Frontal cortex (tissue), 4 donors: ENCODE data around the gene CAMKMT. TPM values are rescaled to one million over a fixed set of nuclear protein-coding genes. Genes with fewer than 3 reads are reported as not detected.

Experiments
- DNase-seq, 2 donors: peaks; one replicate each; pipeline ENCODE4 v3.0.0; 2012; ENCODE audit warnings: low spot score in 2 of 2
- FAIRE-seq: peaks from 2 replicates; lab custom pipeline; 2012; peaks lifted over from hg19 to GRCh38; lab: Jason Lieb, UNC
- total RNA-seq: library from RNA; depleted of rRNA; stranded (reverse); fragments of >200 nt; gene quantifications from one replicate; pipeline ENCODE4 v1.2.3, GENCODE V29; 2014
- donor health status: control.
- donor health status: control.
- donor health status: control.

Gene CAMKMT
- total RNA-seq, 1 donor from 2014 or later: 6.5 TPM

DNA sequence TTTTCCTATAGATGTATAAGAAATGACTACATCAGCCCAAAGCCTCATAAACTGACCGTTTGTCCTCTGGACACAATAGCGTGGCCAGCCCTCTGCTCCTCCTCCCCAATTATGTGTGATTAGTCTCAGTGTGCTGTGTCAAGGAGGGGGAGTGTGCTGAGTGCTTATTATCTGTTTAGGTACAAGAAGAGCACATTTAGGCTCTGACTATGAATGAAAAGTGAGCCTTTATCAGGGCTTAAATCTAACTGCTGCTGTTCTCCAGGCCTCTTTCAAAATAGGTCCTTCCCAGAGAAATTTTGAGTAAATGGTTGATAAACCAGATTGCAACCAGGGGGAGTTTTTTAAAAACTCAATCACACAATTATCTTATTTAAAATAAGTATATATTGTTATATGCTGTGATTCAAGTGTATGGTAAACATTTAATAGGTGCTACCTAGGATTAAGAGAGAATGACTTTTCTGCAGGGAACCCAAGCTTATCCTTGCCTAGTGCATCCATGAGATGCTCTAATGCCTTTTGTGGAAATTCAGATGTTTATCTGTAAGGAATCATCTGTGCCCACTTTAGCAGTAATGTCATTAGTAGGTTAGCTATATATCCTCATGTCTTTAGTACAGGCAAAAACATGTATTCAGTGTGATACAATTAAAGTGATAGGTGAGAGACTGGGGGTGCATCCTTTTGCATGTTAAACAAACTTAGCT is 411.1 kb downstream of the CAMKMT start:
- FAIRE-seq: no peak
- DNase-seq: no peak

DNA sequence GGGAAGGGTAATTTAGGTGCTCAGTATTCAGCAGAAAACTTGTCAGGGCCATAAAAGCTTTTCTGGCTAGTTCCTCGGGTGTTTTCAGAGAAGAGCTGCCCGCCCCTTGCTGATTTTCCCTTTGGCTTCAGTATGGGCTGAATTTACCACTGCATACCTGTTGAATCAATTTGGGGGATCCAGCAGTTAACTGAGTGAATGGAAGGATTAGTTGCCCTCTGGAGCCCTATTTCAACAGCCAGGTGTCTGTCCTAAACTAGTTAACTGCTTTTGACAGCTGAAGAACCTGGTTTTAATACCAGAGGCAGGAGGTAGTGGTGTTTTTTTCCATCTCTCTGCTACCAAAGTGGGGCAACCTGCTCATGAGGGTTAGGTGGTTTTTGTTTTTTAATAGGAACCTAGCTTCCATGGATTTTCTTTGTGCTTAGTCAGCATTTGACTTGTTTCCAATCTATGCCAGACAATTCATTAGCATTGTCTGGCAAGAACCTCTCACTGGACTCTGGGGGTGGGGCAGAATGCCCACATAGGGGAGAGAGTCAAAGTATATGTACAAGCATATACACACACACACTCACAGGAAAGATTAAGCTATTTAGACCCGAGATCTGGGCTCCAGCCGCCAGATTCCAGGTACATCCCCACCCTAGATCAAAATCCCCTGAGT is 413.2 kb downstream of the CAMKMT start:
- no peak for FAIRE-seq

DNA sequence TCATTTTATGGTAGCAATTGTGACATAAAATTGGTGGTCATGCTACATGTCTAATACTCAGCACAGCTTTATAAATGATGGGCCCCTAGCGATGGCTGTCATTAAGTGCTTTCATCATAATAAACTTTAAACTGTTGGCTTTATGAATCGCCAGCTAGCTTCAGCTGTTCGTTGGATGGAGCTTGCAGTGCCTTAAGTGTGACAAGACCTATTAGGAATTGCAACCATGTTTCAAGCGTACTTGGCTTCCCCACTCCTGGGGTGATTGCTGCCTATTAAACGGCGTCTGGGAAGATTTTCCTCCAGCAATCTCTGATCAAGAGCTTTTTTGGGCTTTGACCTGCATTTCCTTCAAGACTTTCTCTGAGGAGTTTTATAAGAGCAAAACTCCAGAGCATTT is 415.3 kb downstream of the CAMKMT start:
- DNase-seq (no peak), FAIRE-seq (no peak)

More for the DNA sequence above, 413.2 kb downstream of the CAMKMT start:
- no peak for DNase-seq

DNA sequence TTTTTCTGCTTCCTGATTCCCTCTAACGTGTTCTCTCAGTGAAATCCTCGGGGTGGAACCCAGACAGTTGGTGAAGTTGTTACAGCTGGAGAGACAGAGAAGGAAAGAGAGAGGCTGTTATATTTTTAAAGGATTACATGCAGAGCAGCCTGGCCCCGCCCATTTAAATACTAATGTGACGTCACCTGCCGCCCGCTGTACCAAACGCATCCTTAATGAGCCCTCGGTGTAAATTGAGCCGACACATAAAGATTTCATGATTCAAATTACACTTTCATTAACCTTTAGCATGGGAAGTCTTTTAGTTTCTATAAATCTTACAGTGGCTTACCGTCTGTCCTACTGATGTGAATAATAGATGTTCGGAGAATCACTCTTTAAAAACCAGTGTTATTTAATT is 415.8 kb downstream of the CAMKMT start:
- FAIRE-seq: no peak
- no peak for DNase-seq

DNA sequence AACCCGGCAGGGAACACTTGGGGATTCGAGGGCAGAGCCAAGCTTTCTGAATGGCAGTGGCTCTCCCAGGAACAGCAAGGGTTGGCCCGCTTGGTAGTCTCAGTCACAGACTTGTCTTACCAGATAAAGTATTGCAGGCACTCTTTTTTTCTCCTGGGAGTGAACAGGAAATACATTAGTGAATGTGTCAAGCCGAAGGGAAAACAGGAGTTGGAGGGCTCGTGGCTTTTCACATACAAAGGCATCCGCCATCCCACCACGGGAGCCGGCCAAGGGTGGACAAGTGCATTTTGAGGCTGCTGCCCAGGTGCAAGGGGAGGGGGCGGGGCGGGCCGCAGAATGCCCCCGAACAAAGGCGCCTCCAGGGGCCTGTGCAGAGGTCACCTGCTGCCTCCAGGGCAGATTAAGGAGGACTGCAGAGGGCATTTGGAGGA is 416.5 kb downstream of the CAMKMT start:
- no peak for DNase-seq

DNA sequence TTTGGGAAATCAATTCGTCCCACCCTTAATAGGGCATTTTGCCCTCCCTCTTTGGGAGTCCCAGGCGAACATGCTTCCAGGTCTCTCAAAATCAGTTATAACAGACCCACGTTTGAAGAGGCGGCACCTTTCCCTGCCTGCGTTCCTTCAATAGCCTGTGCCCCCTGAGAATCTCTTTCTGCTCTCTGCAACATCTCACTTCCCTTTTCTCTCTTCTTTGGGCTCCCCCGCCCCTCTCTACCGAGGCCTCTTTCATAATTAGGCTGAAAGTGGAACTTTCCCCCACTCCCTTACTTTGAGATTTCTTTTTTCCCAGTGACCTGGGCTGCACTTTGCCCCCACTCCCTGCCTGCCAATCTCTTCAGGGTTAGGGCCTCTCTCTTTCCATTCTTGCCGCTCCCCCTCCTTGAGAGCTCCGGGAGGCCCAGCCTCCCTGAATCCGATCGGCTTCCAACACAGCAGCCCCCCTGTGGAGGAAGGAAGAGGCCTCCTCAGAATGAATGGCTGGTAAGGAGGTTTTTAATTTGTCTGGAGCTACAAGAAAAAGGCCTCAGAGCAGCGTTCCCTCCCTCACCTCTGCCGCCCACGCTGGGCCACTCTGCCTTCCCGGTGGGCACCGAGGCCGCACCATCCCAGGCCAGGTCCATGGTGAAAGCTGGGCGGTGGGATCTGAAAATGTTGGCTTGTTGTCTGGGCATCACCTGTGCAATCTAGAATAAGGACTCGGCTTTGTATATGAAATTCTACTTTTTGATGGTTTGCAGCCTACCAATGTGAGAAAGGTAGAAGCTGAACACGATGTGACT is 417.1 kb downstream of the CAMKMT start:
- FAIRE-seq: no peak

More for the DNA sequence above, 416.5 kb downstream of the CAMKMT start:
- FAIRE-seq: no peak

DNA sequence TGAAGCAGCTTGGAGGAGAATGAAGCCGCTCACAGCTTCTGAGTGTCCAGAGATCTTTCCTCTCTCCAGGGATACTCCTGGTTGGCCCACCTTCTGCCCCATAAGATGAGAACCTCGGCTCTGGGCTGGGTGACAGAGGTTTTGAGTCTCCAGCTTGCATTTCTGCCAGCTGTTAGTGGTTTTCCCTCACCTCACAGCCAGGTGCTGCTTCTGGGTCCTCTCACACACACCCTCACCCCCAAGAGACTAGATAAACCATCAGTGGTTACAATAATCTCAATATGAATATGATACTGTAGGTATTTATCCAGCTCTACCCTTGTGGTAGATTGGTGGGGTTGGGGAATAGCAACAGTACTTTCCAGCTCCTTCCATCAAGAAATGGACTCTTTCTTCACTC is 418.0 kb downstream of the CAMKMT start:
- FAIRE-seq: no peak
- no peak for DNase-seq

More for the DNA sequence above, 417.1 kb downstream of the CAMKMT start:
- DNase-seq: no peak

DNA sequence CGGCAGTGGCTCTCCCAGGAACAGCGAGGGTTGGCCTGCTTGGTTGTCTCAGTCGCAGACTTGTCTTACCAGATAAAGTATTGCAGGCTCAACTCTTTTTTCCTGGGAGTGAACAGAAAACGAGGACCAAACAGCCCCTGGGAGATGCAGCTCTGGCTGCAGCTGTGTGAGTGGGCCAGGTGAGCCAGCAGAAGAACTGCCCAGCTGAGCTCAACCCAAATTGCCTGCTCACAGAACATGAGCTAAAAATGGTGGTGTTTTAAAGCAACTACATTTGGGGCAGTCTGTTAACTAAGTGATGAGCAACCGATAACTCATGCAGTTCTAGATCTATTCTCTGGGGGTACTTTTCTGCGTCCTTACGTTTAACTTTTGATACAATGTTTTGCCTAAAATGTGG is 418.7 kb downstream of the CAMKMT start:
- FAIRE-seq: no peak
- no peak for DNase-seq

DNA sequence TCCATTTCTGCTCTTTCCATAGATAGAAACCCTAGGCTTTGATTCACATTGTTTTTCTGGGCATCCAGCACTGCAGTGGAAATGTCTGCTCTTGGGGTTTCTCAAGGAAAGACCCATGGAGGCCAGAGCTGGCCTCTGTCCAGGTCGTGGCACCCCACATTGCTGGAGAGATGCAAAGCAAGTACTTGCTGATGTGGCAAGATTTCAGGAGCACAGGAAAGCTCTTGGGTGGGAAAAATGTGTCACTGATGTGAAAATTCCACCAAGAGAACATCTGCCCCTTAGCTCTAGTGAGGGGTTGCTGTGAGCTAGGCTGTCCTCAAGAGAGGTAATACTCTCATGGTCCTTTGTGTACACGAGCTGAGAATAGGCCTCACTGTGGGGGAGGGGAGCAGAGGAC is 423.7 kb downstream of the CAMKMT start:
- no peak for FAIRE-seq
- DNase-seq: no peak

DNA sequence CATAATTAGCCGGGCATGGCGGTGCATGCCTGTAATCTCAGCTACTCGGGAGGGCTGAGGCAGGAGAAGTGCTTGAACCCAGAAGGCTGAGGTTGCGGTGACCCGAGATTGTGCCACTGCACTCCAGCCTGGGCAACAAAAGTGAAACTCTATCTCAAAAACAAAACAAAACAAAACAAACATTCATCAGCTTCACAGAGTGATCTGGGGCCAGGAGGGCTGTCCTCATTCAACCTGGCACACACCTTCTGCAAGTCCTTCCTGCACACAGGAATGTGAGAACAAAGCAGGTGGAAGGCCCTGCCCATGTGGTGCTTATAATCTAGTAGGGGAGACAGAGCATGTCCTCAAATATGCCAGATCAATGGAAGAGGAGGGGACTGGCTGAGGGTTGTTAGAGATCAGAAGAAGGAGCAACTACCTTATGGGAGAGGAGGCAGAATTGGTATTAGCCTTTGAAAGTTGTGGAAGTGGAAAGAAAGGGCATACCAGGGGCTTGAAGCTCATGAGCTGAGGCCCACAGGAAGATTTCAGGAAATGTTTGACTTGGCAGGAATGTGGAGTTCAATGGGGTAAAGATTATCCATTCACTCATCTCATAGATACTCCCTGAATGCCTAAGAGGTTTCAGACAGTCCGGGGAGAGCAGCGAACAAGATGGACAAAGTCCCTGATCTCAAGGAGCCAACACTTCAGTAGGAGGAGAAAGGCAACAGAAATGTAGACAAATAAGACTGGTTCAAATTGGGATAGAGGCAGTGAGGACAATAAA is 424.5 kb downstream of the CAMKMT start:
- DNase-seq (no peak), FAIRE-seq (no peak)

DNA sequence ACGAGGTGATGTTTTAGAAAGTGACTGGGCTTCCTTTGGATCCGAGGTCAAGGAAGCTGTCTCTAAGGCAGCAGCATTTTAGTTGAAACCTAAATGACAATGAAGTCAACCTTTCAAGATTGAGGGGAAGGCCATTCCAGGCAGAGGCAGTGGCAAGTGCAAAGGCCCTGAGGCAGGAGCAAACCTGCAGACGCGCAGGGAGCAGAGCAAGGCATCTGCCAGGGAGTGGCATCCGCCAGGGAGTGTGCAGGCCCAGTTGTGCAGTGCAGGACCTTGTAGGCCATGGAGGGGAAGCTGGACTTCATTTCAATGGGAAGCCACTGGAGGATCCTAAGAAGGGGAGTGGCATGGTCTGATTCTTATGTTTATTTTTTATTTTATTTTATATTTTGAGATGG is 425.1 kb downstream of the CAMKMT start:
- FAIRE-seq (no peak), DNase-seq (no peak)

DNA sequence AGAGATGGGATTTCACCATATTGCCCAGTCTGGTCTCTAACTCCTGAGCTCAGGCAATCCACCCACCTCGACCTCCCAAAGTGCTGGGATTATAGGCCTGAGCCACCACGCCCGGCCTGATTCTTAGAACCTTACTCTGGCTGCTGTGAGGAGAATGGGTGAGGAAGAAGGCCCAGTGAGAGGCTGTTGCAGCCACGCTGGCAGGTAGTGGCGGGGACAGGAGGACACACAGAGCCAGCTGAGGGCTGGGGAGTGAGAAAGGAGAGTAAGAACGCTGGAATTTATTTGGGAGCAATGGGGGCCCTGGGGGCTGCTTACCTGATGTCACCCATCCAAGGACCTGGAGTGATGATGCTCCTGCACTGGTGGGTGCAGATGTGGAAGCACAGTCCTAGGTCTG is 425.9 kb downstream of the CAMKMT start:
- DNase-seq (no peak), FAIRE-seq (no peak)

DNA sequence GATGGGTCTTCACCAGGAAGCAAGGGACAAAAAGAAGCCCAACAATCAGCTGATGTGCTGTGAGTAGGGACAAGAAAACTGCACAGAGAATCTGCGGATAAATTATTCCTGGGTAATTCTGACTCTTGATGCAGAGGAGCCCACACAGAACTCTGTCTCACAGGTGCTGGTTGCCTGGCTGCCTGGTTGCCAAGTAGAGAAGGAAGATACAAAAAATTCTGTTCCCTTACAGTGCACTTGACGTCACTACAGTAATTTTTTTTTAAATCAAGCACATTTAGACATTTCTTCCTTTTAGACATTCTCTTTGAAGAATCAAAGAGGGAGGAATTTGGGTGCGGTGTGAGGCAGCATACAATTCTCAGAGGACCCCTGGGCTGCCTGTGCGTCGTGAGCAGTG is 427.7 kb downstream of the CAMKMT start:
- DNase-seq: no peak
- FAIRE-seq: no peak

DNA sequence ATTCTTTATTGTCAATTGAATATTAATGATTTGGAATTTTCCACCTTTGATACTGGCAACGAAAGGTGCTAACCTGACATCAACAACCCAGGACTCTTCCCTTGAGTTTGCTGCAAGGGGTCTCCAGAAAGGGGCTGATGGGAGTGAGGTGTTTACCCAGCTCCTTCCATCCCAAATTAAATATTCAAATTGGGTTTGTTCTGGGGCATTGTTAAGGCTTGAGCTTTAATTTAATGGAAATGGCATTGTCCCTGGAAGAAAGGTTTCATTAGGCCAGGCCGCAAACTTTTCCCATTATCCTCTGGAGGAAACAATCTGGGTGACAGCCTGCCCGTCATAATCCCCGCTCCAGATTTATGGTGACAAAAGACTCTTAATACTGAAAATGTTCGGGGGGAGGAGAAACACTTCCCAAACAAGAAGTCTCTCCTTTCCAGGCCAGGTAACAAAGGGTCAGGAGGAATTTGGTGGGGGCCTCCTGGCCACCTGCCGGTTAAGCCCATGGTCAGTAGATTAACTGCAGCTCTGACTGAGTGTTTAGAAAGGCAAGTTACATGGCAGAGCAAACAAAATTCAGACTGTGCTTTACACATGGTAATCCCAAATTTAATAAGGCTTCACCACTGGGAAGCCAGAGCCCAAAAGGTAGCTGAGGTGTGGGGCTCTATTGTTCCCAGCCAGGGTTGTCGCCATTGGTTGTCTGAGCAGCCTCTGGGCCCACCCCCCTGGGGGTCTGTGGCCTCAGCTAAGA is 428.4 kb downstream of the CAMKMT start:
- DNase-seq (no peak), FAIRE-seq (no peak)

DNA sequence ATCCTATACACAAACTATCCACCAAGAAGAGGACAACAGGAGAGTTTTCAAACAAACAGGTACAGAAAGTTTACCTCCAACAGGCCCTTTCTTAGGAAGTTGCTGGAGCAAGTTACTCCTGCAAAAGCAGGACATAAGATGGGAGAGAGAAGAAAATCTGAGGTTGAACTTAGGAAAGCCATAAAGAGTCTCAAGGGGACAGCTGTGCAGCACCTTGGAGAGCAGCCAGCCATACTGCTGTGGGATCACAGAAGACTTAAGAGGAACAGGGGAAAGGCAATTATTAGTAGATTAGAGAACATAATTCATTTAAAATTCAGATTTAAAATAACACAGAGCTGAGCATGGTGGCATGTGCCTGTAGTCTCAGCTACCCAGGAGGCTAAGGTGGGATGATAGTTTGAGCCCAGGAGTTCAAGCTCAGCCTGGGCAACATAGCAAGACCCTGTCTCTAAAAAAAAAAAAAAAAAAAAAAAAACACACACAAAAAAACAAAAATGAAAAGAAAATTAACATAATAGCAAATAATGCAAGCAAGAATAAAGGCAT is 431.6 kb downstream of the CAMKMT start:
- DNase-seq: no peak
- FAIRE-seq: no peak

DNA sequence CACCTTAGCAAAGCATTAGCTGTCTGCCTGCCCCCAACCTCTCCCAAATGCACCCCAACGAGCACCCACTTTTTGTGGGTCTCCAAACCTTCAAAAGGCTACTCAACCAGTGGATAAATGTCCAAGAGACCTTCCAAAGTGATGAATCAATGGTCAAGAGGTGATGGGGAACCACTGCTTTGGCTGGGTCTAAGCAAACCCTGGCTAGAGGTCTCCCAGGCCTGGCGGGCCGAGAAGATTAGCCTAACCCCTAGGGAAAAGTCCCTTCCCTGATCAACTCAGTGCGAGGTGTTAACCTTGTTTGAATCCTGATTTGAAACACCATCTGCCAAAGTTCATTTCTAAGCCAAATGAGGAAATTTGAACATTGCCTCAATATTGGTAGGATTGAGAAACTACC is 435.0 kb downstream of the CAMKMT start:
- DNase-seq: no peak
- FAIRE-seq: no peak

DNA sequence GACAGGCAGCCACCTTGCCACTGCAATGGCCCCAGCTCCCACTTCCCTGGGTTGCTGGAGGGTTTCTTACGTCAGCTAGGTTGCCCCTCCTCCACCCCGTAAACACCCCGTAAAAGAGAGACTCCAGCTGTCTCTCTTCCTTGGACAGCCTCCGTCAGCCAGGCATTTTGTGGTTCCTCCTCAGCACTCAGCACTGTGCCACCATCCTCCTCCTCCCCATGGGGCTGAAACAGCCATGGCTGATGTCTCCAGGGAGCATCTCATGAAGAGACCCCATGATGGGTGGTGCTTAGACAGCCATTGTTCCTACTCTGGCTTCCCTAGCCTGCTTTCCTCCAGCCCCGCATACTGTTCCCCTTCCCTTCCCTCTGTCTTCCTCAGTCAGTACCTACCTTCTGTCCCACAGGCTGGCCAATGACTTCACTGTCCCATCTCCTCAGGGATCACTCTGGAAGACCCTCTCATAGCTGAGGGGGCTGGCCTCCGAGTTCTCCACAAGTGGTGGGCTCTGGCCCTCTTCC is 436.5 kb downstream of the CAMKMT start:
- FAIRE-seq: no peak
- DNase-seq: no peak

DNA sequence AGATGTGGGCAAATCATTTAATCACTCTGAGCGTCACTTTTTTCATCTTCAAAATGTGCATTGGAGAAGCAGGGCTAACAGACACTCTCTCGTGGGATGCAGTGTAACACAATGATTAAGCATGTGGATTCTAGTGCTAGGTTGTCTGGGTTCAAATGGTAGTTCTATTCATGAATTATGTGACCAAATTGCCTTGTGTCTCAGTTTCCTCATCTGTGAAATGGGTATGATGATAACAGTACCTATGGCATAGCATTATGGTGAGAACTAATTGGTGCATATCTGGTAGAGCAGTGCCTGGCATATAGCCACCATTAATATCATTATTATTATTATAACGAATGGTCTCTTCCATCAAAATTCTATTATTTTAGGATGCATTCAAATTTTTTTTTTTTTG is 437.4 kb downstream of the CAMKMT start:
- DNase-seq (no peak), FAIRE-seq (no peak)

DNA sequence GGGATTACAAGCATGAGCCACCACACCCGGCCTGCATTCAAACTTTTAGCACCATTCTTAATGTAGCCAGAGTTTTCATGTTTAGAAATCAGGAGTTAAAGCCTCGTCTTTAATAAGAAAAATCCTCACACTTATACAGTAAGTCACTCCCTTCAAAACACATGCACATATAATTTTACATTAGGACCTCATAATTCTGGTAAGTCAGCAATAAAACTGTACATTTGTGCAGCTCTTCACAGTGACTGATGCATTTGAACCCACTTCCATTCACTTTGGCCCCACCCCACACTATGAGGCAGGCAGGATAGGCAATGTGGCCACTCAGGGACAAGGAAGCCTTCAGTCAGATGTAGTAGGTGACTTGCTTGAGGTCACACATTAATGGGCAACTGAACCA is 438.0 kb downstream of the CAMKMT start:
- no peak for DNase-seq
- no peak for FAIRE-seq
